GM19395 (cell line): ENCODE data around the gene CASK.
A peak's percentile ranks its signal among the peaks of the same experiment; 100 is the strongest.

Source experiments
- ATAC-seq: cut with Tn5 transposase; IDR thresholded peaks from one replicate; pipeline ENCODE4 v1.9.1; 2021; ENCODE audit warnings: mild to moderate bottlenecking, moderate library complexity; ENCODE audit not compliant: unreplicated experiment

Gene CASK

DNA sequence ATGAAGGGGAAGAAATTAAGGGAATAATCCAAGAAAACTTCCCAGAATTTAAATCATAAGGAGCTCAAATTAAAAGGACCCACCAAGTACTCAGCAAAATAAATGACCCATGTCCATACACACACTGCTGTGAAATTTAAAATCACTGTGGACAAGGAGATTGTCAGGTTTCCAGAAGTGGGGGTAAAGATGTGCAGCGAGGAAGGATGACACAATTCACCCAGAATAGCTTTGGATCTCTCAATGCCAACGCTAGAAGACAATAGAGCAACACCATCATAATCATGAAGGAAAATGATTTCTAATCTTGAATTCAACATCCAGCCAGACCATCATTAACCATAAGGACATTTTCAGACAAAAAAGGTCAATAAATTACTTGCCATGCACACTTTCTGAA, 65.7 kb downstream of the CASK start:
- no peak for ATAC-seq

DNA sequence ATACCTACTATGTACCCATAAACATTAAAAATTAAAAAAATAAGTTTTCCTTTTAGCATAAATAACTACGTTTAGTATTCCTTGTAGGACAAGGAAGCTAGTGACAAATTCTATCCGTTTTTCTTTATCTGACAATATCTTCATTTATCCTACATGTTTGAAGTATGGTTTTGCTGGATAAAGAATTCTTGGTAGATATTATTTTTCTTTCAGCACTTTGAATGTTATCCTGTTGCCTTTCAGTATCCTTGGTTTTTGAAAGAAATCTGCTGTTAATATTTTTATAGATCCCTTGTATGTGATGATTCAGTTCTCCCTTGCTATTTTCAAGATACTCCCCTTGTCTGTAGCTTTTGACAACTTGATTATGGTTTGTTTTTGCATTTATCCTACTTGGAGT, 76.6 kb downstream of the CASK start:
- ATAC-seq, result no peak

DNA sequence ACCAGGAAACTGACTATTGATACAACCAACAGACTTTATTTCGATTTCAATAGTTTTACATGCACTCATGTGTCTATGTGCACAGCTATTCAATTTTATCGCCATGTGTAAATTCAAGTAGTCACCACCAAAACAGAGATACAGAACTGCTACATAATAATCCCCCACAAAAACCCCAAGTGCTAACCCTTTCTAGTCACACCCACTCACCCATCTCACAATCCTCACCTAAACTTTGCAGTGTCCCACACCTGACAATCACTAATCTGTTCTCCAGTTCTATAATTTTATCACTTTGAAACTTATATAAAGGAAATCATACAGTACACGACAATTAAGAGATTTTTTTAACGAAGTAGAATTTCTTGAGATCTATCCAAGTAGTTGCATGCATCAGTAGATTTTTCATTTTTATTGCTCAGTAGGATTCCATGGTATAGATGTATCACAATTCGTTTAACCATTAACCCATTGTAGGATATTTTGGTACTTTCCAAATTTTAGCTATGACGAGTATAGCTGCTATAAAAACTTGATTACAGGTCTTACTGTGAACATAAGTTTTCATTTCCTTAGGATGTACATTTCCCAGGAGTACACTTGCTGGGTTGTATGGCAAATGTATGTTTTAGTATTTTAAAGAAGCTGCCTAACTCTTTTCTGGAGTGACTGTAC, 85.9 kb downstream of the CASK start:
- ATAC-seq, result no peak

DNA sequence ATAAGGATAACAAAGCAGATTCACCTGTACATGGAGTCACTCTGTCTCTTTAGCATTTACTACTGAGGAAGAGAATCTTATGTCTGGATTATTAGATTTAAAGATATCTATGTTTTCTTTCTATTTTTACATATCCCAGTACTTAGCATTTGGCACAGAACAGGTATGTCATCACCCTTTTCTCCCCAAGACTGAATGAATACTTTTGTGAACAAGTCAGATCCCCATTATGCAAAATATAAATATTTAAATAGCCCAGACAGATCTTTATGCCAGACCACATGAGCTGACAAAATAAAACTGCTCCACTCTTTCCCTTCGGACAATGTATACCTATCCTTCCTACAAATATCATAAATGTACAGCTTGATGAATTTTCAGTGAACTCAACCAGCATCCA, 94.5 kb downstream of the CASK start:
- no peak for ATAC-seq

DNA sequence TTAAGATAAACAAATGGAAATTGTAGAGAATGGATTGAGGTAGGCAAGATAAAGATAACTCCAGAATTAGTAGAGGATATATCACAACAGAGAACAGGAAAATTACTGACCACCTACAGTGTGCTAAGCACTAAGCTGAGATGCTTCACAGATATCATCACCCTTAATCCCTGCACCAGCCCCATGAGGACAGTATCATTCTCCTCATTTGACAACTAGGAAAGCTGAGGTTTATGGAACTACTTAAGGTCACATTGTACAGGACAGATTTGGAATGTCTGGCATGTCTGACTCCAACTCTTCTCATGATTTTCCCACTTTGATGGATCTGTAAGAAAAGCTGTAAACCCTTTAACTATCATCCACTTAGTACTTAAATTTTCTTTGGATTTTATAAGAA, 95.5 kb downstream of the CASK start:
- ATAC-seq, result no peak

DNA sequence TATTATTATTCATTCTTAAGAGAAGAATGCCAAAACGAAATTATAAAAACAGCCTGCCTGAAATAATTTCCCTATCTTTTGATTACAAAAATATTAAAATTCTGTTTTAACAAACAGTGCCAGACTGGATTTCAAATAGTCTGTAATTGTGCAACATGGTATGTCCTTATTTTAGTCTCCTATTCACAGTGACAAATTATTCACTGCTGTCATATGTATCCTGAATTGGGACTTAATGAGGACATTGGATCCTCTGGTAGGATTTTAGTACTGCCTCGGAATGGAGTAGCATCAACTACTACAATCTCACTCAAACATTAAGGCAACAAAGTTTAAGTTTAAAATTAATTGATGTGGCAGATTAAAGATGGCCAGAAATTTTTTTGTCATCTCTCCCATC, 97.6 kb downstream of the CASK start:
- no peak for ATAC-seq

DNA sequence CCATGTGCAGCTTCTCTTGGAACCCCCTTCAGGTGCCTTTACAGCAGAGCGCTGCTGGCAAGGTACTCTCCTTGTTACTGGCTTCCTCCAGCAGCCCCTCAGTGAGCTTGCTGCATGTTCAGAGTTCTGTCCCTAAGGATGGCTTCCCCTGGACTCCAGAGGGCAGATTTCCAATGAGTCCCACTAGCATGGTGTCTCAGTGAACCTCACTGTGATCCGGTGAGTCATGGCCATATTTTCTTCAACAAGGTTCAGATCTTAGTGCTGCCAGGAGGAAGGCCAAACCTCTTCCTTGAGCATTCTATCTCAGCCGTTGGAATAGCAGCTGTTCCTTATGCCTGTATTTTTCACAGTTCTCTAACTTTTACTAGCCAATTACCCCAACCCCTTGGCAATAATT, 98.8 kb downstream of the CASK start:
- no peak for ATAC-seq

DNA sequence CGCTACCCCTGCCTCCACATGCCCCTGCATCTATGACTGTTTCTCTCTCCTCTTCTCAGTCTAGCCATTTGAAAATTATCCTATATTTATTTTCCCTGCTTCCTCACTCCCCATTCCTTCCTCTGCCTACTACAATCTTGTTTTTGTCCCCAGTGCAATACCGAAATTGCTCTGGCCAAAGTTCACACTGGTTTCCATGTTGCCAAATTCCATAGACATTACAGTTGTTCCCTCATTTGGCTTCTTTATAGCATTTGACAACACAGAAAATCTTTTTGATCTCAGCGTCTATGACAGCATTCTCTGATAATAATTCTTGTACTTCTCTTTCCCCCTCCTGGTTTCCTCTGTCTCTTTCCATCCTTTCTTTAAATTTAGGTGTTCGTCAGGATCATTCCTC, 100.0 kb downstream of the CASK start:
- ATAC-seq, result no peak

DNA sequence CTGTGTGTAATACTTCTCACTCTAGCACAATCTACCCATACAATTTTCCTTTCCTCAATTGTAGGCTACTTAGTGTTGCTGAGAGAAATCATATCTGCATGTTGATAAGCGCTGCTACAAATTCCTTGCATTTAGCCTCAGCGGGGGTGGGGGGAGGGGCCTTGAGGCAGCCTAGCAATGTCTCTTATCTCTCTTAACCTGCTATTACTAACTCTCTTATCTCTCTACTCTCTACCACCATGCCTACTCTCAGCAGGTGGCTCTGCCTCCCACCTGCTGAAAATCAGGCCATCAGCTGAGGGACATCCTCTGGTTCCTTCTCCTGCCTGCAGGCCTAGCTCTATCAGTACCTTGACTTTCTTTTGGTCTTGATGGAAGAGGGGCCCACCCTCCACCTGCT, 100.5 kb downstream of the CASK start:
- no peak for ATAC-seq

DNA sequence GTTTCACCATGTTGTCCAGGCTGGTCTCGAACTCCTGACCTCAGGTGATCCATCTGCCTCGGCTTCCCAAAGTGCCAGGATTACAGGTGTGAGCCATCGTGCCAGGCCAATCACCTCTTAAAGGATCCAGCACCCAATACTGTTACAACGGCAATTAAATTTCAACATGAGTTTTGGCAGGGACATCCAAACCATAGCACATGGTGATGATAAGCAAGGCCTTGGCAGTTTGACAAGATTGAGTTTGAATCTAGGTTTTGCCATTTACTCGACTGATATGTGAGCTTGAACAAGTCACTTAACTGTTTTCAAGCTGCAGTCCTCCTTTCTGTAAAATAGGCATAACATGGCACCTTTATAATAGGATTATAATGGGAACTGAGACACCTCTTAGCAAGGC, 115.3 kb downstream of the CASK start:
- ATAC-seq, result no peak

DNA sequence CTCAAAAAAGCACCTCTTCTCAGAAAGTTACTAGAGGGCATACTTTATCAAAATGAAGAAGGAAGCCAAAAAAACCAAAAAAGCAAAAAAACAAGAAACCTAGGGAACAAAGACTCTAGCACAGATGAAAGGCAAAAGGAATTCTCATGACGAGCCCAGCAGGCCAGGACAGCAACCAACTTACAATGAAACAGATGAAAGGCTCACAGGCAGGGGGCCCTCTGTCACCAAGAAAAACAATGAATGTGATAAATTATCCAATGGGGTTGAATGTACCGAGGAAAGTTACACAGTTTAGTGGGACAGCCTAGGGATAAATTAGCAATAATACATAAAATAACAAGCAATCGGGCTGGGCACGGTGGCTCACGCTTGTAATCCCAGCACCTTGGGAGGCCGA, 120.4 kb downstream of the CASK start:
- ATAC-seq, result no peak

DNA sequence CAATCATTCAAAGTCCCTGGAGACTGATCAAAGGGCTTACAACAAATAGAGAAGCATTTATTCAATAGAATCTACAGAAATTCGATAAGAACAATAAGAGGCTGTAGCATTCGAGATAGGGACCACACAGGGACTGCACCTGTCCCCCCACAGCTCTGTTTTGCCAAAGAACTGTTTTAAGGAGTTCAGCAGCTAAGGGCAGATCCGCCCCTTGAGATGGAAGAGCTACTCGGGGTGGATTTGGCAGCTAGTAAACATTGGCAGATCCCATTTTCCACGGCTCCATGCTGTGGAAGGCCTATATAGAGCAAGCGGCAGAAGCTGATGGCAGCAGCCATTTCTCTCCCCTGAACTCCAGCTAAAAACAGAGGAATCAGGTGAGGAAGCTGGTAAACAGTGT, 123.7 kb downstream of the CASK start:
- ATAC-seq, result no peak

DNA sequence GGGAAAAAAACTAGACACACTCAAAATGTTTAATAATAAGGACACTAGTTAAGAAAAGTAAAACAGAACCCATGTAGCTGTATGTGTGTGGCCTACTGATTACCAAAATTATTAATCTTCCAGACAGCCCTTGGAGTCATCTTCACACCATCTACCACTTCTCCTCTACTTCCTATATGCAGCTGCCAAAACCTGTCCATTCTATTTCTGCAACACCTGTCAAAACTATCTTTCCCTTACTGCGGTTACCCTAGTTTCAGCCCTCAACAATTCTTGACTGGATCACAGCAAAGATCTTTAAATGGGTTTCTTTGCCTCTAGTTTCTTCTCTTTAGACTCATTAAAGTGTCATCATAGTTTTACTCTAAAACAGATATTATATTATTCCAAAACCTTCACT, 126.8 kb downstream of the CASK start:
- ATAC-seq, result peak; percentile 47

DNA sequence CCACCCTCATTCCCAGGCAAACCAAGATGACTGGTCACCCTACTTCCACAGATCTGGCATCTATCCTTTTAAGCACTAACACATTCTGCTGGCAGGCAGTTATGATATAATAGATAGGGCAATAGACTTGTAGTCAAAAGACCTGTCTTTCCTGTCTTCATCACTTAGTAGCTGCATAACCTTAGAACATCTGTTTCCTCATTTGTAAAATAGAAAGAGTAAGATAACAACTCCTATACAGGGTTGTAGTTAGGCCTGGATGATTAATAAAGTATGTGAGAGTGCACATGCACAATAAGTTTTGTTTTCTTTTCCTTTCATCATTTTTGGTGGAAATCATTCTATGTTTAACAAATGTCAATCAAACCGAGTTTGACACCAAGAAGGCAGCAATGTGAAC, 127.3 kb downstream of the CASK start:
- ATAC-seq, result no peak

DNA sequence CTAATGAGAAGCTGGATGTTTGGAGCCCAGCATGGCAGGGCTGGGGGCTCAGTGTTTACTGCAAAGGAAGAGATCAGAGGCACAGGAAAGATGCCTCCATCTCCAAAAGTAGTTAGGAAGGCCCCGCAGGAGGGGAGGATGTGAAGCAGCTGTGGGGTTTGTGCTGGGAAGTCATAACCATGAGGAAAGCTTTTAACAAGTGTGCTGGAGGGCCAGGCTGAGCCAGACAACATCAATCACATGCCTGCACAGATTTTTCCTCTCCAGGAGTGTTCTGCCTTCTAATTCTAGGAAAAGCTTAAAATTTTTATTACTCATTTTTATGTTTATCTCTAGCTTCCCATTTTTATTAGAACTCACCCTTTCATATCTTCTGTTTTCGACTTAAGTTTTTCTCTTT, 134.0 kb downstream of the CASK start:
- no peak for ATAC-seq

DNA sequence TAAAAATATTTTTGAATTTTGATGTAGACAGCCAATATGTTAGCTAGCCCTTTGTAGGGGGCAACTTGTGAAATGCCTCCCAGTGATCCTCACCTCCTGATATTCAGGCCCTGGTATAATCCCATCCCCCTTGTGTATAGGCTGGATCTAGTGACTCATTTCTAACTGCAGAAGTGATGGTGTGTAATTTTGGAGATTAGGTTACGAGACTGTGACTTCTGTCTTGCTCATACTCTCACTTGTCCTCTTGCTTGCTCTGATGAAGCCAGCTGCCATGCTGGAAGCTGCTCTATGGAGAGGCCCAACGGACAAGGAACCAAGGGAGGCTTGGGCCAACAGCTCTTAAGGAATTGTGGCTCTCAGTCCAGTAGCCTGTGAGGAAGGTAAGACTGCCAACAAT, 137.7 kb downstream of the CASK start:
- ATAC-seq, result no peak

DNA sequence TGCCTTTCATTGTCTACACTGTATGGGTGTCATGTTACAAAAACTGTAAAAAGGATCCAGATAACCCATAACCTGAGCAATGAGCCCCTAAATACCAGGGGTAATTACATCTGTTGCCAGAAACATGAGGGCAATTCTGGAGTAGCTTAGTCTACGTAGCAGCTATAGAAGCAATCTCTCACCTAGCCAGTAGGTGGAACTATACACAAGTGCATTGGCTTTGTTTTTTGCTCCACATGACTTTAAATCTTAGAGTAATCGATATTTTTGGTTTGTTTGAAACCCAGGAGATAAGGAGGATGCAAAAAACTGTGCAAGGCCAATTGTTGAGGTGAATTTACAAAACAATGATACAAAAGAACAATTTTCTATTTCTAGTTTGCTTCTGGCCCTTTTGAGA, 141.9 kb downstream of the CASK start:
- peak; percentile 84 for ATAC-seq

DNA sequence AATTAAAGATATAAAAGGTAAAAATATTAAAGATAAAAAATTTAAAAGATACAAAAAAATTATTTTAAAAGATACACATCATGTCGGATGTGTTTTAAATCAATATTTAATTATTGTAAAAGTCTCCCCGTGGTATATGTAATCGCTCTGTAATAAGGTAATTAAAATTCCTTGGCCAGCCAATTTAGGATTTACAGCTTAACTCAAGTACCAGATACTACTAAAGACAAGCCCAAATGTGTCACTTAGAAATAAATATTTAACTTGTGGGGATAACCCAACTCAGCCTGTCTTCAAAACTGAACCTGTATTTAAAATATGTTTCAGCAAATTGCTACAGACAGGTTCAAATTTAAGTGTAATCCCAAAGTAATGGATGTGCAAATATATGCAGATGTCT, 143.4 kb downstream of the CASK start:
- no peak for ATAC-seq

DNA sequence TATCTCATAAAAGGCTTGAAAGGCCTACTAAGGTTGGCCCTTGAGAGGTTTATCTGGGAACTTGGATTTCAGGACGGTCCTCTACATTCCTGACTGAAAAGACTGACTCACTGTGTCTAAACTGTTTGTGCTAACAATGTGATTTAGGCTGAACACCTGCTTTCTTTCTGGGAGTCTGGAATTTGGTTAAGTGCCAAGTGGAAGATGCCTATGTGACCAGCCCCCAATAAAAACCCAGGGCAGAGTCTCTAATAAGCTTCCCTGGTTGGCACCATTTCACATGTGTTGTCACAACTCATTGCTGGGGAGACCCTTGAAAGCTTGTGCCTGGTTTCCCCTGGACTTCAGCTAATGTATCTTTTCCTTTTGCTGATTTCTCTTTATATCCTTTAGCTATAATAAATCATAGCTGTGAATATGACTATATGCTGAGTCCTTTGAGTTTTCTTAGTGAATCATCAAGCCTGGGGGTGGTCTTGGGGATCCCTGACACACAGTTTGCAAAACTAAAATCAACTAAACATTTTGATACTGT, 144.3 kb downstream of the CASK start:
- ATAC-seq, result no peak

DNA sequence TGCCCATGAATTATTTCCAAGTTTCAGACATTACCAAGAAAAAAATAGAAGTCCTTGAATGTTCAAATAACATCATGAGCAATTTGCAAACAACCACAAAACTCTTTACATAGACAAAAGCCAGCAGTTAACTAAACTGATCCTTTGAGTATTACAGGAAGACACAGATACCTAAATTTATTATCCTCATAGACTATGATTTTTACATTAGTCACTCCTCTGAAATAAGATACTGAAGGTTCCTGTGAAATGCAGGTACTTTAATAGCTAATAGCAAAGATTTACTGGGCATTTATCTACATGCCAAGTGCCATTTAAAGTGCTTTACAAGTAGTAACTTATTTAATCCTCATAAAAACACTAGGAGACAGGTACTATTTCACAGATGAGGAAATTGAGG, 161.7 kb downstream of the CASK start:
- ATAC-seq, result no peak

DNA sequence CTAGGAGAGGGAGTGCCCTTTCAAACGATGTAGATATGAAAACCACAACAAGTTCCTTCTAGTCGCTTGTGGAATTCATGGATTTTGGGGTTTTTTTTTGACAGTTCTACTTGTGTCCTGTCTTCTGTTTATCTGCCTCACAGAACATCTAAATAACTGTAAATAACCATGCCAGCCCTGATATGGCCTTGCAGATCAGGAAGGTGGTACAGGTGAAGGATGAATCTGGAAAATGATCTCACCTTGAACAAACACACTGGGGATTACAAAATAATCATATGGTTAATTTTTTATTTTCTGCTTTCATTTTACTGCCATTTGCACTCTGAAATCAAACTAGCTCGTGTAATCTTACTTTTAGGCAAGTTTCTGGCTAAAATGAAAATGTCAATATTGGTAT, 162.2 kb downstream of the CASK start:
- ATAC-seq, result no peak

DNA sequence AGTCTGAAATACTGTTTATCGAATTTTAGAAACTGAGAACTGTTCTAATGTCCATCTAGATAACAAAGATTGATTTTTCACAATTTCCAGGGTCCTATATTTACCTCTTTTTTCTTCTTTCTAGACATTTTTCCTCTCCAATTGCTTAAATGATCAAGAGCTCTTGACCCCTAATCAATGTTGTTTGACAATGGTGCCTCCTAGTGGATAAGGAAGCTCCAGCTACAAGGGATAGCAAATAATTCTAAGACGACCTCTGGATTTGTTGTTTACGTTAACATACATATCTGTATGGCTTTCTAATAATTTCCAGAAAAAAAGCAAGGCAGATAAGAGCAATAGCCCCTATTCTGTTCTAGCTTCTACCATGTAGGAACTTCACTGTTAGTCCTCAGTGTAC, 163.5 kb downstream of the CASK start:
- ATAC-seq, result no peak

DNA sequence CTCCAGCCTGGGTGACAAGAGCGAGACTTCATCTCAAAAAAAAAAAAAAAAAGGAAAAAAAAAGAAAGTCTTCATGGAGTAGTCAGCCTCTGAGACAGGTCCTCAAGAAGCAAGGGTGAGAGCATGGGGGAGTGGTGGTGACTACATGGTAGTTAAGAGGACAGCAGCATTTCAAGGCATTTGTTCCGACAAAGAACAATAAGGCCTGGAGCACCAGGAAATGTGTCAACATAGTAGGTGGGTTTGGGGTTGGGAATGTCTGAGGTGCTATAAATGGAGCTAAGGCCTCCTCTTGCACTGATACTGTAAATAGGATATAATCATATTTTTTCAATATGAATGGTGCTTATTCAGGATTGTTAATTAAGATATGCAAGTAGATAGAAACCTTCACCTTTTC, 165.0 kb downstream of the CASK start:
- no peak for ATAC-seq
